ENCODE data around the gene PLA2G6.
A peak's percentile ranks its signal among the peaks of the same experiment; 100 is the strongest.

The PLA2G6 gene

GRCh38 chr22:38089474-38089851, 92.2 kb downstream of the PLA2G6 start:
- no peak overlapping the region for H3K27ac Mint-ChIP-seq
- H3K36me3 Mint-ChIP-seq: peaks cover 7% of the 10 kb centered on the region
- H3K4me3 Mint-ChIP-seq: no peak overlapping the region
- H3K4me1 Mint-ChIP-seq (ENCODE audit: low read depth): peaks cover 2% of the 10 kb centered on the region
- no peaks in the 10 kb centered on the region for H3K9me3 Mint-ChIP-seq (ENCODE audit: low read depth)
- H3K27me3 Mint-ChIP-seq: peaks cover 5% of the 10 kb centered on the region

GRCh38 chr22:38088629-38089473, 92.8 kb downstream of the PLA2G6 start:
- Mint-ChIP-seq H3K27ac (no peak overlapping the region), H3K36me3 (peaks cover 3% of the 10 kb centered on the region), H3K9me3 (ENCODE audit: low read depth) (no peaks in the 10 kb centered on the region), H3K4me1 (ENCODE audit: low read depth) (peaks cover 2% of the 10 kb centered on the region), H3K27me3 (peaks cover 5% of the 10 kb centered on the region), H3K4me3 (no peak overlapping the region)

- H3K36me3 Mint-ChIP-seq: peaks cover 2% of the 10 kb centered on the region
- H3K27ac Mint-ChIP-seq: no peak overlapping the region
- H3K4me3 Mint-ChIP-seq: peak overlapping the region; percentile 33
- peaks cover 2% of the 10 kb centered on the region for H3K4me1 Mint-ChIP-seq (ENCODE audit: low read depth)
- H3K27me3 Mint-ChIP-seq: peaks cover 5% of the 10 kb centered on the region
- H3K9me3 Mint-ChIP-seq (ENCODE audit: low read depth): no peaks in the 10 kb centered on the region
Measured at GRCh38 chr22:38087855-38088254, 93.8 kb downstream of the PLA2G6 start.

- Mint-ChIP-seq H3K36me3 (peaks cover 2% of the 10 kb centered on the region), H3K4me1 (ENCODE audit: low read depth) (peaks cover 2% of the 10 kb centered on the region), H3K4me3 (no peak overlapping the region), H3K27me3 (peaks cover 5% of the 10 kb centered on the region), H3K9me3 (ENCODE audit: low read depth) (no peaks in the 10 kb centered on the region), H3K27ac (no peak overlapping the region)
Measured at GRCh38 chr22:38086942-38087341, 94.7 kb downstream of the PLA2G6 start.

- H3K27me3 Mint-ChIP-seq: peaks cover 5% of the 10 kb centered on the region
- H3K27ac Mint-ChIP-seq: no peak overlapping the region
- no peaks in the 10 kb centered on the region for H3K36me3 Mint-ChIP-seq
- H3K9me3 Mint-ChIP-seq (ENCODE audit: low read depth): no peaks in the 10 kb centered on the region
- H3K4me3 Mint-ChIP-seq: no peak overlapping the region
- H3K4me1 Mint-ChIP-seq (ENCODE audit: low read depth): peaks cover 2% of the 10 kb centered on the region
Measured at GRCh38 chr22:38086001-38086845, 95.4 kb downstream of the PLA2G6 start.

- no peaks in the 10 kb centered on the region for H3K36me3 Mint-ChIP-seq
- peaks cover 2% of the 10 kb centered on the region for H3K4me1 Mint-ChIP-seq (ENCODE audit: low read depth)
- no peak overlapping the region for H3K27ac Mint-ChIP-seq
- no peaks in the 10 kb centered on the region for H3K9me3 Mint-ChIP-seq (ENCODE audit: low read depth)
- H3K4me3 Mint-ChIP-seq: no peak overlapping the region
- H3K27me3 Mint-ChIP-seq: peaks cover 5% of the 10 kb centered on the region
Measured at GRCh38 chr22:38085501-38085900, 96.1 kb downstream of the PLA2G6 start.

GRCh38 chr22:38085056-38085455, 96.6 kb downstream of the PLA2G6 start:
- Mint-ChIP-seq H3K4me3 (no peak overlapping the region), H3K9me3 (ENCODE audit: low read depth) (no peaks in the 10 kb centered on the region), H3K36me3 (no peaks in the 10 kb centered on the region), H3K27ac (no peak overlapping the region), H3K4me1 (ENCODE audit: low read depth) (no peaks in the 10 kb centered on the region), H3K27me3 (peaks cover 5% of the 10 kb centered on the region)

GRCh38 chr22:38083931-38084631, 97.5 kb downstream of the PLA2G6 start, which contains the start of gene SLC16A8:
Gene SLC16A8, minus strand, starts transcription at chr22:38084184. Its CDS starts 1,311 bp downstream, at chr22:38082873.
- Mint-ChIP-seq H3K4me3 (no peak within 1 kb of the TSS), H3K9me3 (ENCODE audit: low read depth) (no peaks in the 10 kb centered on the region), H3K27ac (no peak within 1 kb of the TSS), H3K27me3 (peaks cover 6% of the 10 kb centered on the region), H3K36me3 (no peaks in the 10 kb centered on the region), H3K4me1 (ENCODE audit: low read depth) (no peaks in the 10 kb centered on the region)

GRCh38 chr22:38082986-38083710, 98.5 kb downstream of the PLA2G6 start:
- Mint-ChIP-seq H3K36me3 (no peaks in the 10 kb centered on the region), H3K4me1 (ENCODE audit: low read depth) (no peaks in the 10 kb centered on the region), H3K9me3 (ENCODE audit: low read depth) (no peaks in the 10 kb centered on the region), H3K4me3 (no peak overlapping the region), H3K27ac (no peak overlapping the region), H3K27me3 (peaks cover 6% of the 10 kb centered on the region)

- Mint-ChIP-seq H3K36me3 (no peaks in the 10 kb centered on the region), H3K4me3 (no peak overlapping the region), H3K9me3 (ENCODE audit: low read depth) (no peaks in the 10 kb centered on the region), H3K27me3 (peaks cover 6% of the 10 kb centered on the region), H3K27ac (no peak overlapping the region), H3K4me1 (ENCODE audit: low read depth) (no peaks in the 10 kb centered on the region)
Measured at GRCh38 chr22:38081941-38082828, 99.4 kb downstream of the PLA2G6 start.

GRCh38 chr22:38081636-38081940, 100.0 kb downstream of the PLA2G6 start:
- Mint-ChIP-seq H3K27ac (no peak overlapping the region), H3K4me1 (ENCODE audit: low read depth) (no peaks in the 10 kb centered on the region), H3K4me3 (no peak overlapping the region), H3K9me3 (ENCODE audit: low read depth) (no peaks in the 10 kb centered on the region), H3K27me3 (peaks cover 6% of the 10 kb centered on the region), H3K36me3 (no peaks in the 10 kb centered on the region)

- Mint-ChIP-seq H3K27me3 (peaks cover 6% of the 10 kb centered on the region), H3K36me3 (no peaks in the 10 kb centered on the region), H3K4me1 (ENCODE audit: low read depth) (no peaks in the 10 kb centered on the region), H3K4me3 (no peak overlapping the region), H3K27ac (no peak overlapping the region), H3K9me3 (ENCODE audit: low read depth) (no peaks in the 10 kb centered on the region)
Measured at GRCh38 chr22:38080850-38081635, 100.6 kb downstream of the PLA2G6 start.

- H3K4me3 Mint-ChIP-seq: no peak overlapping the region
- no peaks in the 10 kb centered on the region for H3K9me3 Mint-ChIP-seq (ENCODE audit: low read depth)
- H3K4me1 Mint-ChIP-seq (ENCODE audit: low read depth): no peaks in the 10 kb centered on the region
Measured at GRCh38 chr22:38080474-38080849, 101.2 kb downstream of the PLA2G6 start.

More at GRCh38 chr22:38080474-38080849, 101.2 kb downstream of the PLA2G6 start:
- Mint-ChIP-seq H3K27ac (no peak overlapping the region), H3K36me3 (no peaks in the 10 kb centered on the region), H3K27me3 (peaks cover 6% of the 10 kb centered on the region)

Measured in activated naive CD8-positive, alpha-beta T cell (primary cell).